GM21619 (cell line): ENCODE measurements around the gene CELF4.

Source experiments
- ATAC-seq: cut with Tn5 transposase; IDR thresholded peaks from one replicate; pipeline ENCODE4 v1.9.1; 2021; ENCODE audit not compliant: unreplicated experiment

CELF4 gene

GRCh38 chr18:37447962-37448888, 117.4 kb downstream of the CELF4 start:
- no peak for ATAC-seq

GRCh38 chr18:37445836-37446235, 119.8 kb downstream of the CELF4 start:
- ATAC-seq, result no peak

- no peak for ATAC-seq
Measured at GRCh38 chr18:37445368-37445767, 120.2 kb downstream of the CELF4 start.

GRCh38 chr18:37443325-37444055, 122.1 kb downstream of the CELF4 start:
- ATAC-seq, result no peak

DNA sequence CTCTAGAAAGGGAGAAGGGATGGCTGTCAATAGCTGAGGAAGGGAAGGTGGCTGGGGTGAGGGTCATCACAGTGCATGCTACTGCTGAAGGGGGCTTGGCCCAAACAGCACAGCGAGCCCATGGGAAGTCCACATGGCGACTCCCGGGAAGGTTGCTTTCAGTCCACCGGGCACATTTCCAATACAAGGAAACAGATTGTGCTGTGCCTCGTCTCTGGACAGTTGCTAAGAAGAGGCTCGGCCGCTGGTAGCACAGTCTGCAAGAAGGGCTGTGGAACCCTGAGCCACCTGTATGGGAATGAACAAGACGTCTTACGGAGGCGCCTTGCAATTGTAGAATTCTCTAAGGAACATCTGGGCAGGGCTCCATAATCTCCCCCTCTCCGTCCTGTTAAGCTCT, 123.1 kb downstream of the CELF4 start:
- no peak for ATAC-seq

DNA sequence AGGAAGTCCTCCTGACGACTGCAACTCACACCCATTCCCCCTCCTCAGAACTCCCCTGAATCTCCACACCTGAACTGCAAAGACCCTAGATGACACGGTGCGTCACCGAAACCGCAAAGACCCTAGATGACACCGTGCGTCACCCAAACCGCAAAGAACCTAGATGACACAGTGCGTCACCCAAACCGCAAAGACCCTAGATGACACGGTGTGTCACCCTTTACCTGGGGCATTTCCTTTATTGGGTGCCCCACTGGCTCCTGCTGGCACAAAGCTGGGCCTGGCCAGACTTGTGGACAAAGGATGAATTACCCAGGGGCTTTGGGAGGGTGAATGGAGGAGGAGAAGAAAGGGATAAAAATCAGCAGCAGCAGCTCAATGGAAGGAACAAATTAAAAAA, 123.8 kb downstream of the CELF4 start:
- ATAC-seq, result no peak

DNA sequence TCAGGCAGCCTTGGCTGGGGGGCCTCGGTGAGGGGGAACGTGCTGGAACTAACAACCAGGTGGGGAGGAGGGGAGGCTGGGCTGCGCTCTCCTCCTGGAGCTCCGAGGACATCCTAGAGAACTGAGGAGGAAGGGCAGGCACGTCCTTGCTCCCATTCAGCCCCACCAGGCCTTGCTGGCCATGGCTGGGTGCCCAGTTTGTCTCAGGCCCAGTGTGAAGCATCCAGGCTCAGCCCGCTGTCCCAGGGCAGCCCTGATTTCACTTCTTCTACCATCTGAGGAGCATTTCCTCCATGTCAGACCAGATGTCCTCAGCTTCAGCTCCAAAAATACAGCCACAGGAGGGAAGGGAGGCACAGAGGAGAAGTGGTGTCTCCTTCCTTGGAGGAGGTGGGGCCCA, 125.4 kb downstream of the CELF4 start:
- no peak for ATAC-seq

DNA sequence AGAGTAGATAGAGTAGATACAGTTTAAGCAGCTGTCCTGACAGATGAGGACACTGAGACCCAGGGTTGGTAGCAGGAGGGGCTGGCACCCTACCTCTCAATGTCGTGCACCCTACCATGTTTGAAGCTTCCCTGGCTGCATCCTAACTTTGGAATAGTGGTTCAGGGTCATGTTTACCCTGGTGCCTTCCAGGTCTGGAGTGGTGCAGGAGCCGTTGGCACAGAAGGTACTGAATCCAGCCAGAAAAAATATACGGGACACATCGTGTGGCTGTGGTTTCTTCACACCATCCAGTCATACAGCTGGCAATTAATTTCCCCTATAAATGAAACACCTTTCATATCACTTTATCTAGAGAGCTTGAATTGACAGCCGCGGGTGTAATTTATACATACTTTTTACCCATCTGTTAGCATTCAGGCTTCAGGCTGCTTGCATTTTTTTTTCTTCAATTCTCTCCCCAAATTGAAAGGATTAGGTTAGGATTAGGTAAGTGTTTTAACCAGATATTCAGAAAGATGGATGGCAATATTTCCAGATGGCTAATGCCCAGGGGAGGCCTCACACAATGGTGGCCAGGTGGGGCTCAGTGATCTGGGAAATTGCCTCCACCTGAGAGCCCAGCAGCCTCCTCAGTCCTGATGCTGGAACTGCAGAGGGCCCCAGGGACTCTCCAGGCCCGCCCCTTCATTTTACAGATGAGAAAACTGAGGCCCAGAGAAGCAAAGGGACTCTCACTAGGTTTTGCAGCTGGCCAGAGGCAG, 127.0 kb downstream of the CELF4 start:
- ATAC-seq, result no peak

DNA sequence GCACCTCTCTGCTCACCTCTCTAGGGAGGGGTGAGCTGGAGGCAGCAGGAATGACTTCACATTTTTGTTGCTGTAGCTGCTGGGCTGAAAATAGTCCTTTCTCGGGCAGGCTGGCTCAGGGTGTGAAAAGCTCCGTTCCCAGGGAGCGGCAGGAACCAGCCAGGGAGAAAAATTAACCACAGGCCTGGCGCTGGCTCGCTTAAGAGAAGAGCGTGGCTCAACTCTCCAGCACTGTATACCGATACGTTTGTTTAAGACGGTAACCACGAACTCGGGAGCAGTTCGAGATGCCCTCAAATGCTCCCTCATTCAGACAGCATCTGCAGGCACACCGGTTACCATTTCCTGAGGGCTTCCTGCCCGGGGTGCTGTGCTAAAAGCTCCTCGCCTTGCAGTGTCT, 129.6 kb downstream of the CELF4 start:
- no peak for ATAC-seq

GRCh38 chr18:37435150-37435867, 130.3 kb downstream of the CELF4 start:
- no peak for ATAC-seq

DNA sequence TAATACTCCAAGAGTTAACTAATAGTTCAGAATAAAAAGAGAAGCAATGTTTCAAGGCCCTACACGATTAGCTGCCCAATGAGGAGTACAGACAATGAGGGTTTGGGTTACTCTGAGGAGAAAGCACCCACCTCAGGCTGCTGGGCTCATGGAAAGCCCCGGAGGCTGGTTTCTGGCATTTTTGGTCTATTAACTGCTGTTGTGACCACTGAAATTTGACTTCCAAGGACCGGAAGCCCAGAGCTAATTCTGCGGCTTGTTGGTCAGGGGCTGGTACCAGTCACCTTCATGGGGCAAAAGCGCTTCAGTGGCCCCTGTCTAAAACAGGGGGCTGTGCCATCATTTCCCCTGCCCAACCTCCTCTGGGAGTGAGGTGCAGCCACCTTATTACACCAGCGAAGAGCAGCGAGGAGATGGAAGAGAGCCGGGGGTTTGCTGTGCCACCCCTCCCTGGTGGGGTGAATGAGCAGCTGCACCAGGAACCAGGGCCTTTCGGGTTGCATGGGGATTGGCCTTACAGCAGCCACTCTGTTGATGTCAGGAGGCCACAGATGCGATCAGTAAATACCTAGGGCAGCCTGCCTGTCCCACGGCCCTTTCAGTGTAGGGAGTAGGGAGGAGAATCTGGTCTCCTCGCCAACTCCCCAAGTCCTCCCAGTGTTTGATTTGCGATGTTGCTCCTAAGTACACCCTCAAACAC, 131.3 kb downstream of the CELF4 start:
- no peak for ATAC-seq

DNA sequence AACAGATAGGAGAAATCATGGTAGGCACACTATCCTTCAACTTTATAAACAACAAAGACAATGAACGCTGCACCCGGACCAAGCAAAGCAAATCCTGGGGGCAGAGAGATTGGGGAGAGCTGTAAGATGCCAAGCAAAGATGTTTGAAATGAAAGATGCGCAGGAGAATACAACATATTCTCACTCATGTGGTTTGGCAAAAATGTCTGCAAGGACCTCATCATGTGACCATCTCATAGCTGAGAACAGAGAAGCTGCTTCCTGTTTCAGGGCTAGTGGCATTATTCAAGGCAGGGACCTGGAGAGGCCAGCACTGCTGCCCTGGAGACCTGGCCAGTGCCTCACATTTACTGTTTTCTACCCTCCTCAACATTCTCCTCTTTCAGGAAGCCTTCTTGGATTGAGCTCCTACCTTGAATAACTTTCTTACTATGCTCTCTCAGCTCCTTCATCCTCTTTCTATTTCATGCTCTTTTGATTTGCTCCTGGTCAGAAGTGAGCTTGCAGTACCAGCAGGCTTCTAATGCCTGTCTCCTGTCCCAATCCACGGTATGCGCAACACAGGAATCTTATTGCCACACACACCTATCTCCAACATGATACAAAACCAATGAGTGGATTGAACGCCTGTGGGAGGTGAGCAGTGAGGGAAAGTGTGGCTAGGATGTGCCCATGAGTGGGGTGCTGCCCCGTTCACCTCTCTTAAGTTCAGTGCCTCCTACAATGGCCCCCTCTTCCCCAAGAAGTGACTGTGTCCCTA, 133.0 kb downstream of the CELF4 start:
- ATAC-seq, result no peak

DNA sequence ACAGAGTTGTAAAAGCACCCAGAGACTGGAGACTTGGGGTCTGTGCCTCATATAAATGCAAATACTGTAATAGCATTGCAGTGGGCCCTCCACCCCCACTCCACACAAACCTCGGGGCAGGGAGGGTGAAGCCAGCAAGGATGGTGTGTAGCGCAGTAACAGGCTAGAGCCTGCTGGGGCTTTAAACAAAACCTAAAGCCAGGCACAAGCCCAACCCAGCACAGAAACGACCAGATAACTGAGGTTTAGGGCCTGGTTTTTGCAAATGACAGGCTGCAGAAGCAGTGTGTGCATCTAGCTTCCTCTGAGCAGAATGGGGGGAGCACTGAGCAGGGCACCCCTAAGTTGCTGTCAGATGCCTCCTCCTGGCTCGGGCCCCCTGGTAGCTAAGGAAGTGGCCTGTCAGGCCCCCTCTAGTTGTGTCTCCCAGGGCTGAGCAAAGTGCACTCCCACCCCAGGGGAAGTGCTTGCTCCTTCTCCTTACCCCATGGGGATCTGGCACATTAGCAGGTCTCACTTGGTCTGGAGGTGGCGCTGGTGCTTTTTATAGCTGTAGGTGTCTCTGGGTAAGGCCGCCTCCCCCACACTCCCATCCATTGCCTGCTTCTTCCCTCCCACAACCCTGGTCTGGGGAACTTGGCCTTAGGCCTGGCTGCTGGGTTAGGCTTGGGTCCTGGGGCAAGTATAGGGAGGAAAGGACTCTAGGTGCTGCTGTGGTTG, 135.1 kb downstream of the CELF4 start:
- no peak for ATAC-seq

DNA sequence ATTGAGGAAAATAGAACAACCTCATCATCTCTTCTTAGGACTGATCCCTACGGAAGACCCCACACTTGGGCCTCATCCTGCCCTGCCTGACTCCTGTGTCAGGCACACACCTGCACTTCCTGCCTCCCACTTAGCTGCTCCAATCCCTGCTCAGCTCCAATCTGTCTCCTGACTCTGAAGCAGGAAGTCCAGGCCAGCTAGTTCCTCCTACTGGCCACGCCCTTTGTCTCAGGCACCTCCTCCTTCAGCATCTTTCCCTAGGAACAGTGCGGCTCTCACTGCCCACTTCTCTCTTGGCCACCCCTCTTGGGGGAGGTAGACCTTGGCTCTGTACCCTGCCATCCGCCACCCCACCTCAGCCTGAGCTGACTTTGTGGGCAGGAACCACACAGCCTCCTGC, 135.8 kb downstream of the CELF4 start:
- no peak for ATAC-seq

GRCh38 chr18:37428288-37428974, 137.2 kb downstream of the CELF4 start:
- ATAC-seq, result no peak

DNA sequence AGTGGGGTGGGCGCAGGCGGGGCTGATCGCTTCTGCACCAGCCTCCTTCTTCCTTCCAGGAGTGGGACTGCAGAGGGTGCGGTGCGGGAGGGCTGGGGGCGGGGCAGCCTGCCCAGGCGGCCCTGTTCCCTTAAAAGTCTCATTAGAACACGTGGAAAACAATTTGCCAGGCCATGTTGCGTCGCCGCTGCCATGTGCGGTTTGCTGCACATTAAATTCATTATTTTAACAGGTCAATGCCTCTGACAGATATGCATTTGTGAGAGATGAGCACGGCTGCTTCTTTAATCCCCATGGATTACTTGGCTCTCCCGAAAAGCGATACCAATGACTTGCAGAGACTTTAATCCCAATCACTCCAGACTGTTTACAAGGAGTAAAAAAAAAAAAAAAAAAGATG, 139.0 kb downstream of the CELF4 start:
- no peak for ATAC-seq

- ATAC-seq, result no peak
Measured at GRCh38 chr18:37425222-37425621, 140.4 kb downstream of the CELF4 start.

DNA sequence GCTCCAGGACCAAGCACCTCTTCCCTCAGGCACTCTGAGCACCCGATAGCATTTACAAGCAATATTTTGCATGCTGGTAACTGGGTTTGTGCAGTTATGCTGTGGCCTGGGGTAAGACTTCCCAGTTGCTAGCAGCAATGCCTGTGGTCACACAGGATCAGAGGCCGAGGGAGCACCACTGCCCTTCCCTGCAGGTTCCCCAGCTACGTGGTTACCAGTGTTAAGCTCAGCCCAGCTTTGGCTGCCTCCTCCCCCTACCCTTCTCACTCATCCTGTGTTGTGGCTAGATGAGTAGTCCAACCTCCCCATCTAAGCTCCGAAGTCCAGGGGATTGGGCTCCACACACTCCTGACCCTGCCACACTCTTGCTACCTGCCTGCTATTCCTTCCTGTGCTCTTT, 141.1 kb downstream of the CELF4 start:
- no peak for ATAC-seq
